ENCODE measurements around the gene XYLT1. TPM values are rescaled to one million over a fixed set of nuclear protein-coding genes. Genes with fewer than 3 reads are reported as not detected.

Gene XYLT1
- total and polyA plus RNA-seq, 2 of the 13 experiments (the other 11 are each of a cell fraction or from before 2014, with no cell fraction given), result not detected

DNA sequence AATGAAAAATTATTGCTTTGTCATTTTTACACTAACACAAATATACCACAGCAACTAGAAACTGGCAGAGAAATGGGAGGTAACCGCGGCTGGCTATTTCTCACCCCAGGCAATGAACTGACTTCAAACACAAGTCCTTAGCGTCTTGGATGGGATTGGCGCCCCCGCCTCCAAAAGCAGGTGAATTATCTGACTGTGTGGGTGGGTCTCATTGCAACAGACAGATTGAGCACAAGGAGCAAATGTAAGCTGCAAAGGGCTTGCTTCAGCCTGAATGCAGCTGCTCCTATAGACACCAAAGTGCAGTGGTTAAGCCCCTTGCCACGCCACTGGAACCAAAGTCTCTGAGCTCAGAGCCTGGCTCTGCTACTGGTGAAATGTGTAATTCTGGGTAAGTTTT lies 225.0 kb downstream of the XYLT1 start:
- BruUV-seq (replicated peaks), result no TSS peak
- Histone ChIP-seq H3K9me3 (ENCODE audit: low read length) (no peaks in the 10 kb centered on the region), H3K4me2 (ENCODE audit: low read depth, low read length) (no peak overlapping the region), H3K9ac (ENCODE audit: insufficient read depth, low read depth, low read length) (no peak overlapping the region), H3K27me3 (ENCODE audit: control insufficient read depth in 1 of 2, insufficient read depth in 2 of 2, low read length in 2 of 2) (peaks cover 3 to 17% of the 10 kb centered on the region in 2 experiments; a peak in 3 of 5 replicates), H3K36me3 (replicated peaks in 1 of 2; ENCODE audit: control insufficient read depth in 1 of 2, insufficient read depth in 2 of 2, low read length in 2 of 2) (no peaks in the 10 kb centered on the region), H3K27ac (ENCODE audit: extremely low read length, insufficient read depth, low read length) (no peak overlapping the region), H2AFZ (ENCODE audit: low read length) (no peak overlapping the region), H3K4me3 (replicated peaks in 1 of 3; ENCODE audit: insufficient read depth in 1 of 3, low read depth in 2 of 3, low read length in 3 of 3) (no peak overlapping the region), H3K79me2 (ENCODE audit: insufficient read depth, low read length) (no peaks in the 10 kb centered on the region), H3K4me1 (ENCODE audit: insufficient read depth, low read length) (no peaks in the 10 kb centered on the region), H4K20me1 (ENCODE audit: insufficient read depth, low read length) (no peaks in the 10 kb centered on the region)
- intact Hi-C loops (cut with micrococcal nuclease; ENCODE audit: unreplicated experiment) (no loop called here), in situ Hi-C loops (cut with HindIII; ENCODE audit: extremely low pct_ligation_motif_present, low pct_unique_long_range_greater_than_20kb) (no loop called here)
- POLR2A ChIA-PET, result no interaction called here
- TF ChIP-seq MTF1 (CRISPR knock-in tag; IDR thresholded peaks at IDR 0.05) (no peak), ZNF430 (CRISPR knock-in tag; IDR thresholded peaks at IDR 0.05) (no peak), GPN1 (CRISPR knock-in tag; IDR thresholded peaks at IDR 0.05; ENCODE audit: borderline replicate concordance) (no peak), RARA (CRISPR knock-in tag; IDR thresholded peaks at IDR 0.05) (no peak), ZC3H4 (CRISPR knock-in tag; IDR thresholded peaks at IDR 0.05; ENCODE audit: borderline replicate concordance) (no peak)
- TF ChIP-seq, protein P1, sequence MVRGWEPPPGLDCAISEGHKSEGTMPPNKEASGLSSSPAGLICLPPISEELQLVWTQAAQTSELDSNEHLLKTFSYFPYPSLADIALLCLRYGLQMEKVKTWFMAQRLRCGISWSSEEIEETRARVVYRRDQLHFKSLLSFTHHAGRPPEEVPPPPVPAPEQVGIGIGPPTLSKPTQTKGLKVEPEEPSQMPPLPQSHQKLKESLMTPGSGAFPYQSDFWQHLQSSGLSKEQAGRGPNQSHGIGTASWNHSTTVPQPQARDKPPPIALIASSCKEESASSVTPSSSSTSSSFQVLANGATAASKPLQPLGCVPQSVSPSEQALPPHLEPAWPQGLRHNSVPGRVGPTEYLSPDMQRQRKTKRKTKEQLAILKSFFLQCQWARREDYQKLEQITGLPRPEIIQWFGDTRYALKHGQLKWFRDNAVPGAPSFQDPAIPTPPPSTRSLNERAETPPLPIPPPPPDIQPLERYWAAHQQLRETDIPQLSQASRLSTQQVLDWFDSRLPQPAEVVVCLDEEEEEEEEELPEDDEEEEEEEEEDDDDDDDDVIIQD (CRISPR knock-in tag; IDR thresholded peaks at IDR 0.05; ENCODE audit: low read depth), result no peak
- TF ChIP-seq, protein P2, sequence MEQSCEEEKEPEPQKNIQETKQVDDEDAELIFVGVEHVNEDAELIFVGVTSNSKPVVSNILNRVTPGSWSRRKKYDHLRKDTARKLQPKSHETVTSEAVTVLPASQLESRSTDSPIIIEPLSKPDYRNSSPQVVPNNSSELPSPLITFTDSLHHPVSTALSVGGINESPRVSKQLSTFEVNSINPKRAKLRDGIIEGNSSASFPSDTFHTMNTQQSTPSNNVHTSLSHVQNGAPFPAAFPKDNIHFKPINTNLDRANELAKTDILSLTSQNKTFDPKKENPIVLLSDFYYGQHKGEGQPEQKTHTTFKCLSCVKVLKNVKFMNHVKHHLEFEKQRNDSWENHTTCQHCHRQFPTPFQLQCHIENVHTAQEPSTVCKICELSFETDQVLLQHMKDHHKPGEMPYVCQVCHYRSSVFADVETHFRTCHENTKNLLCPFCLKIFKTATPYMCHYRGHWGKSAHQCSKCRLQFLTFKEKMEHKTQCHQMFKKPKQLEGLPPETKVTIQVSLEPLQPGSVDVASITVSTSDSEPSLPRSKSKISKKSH (CRISPR knock-in tag; IDR thresholded peaks at IDR 0.05; ENCODE audit: borderline replicate concordance), result no peak
- CTCF ChIA-PET (ENCODE audit: low intra/inter-chr PET ratio, low total read pairs), result no interaction called here
- no peak for DNase-seq (ENCODE audit: low spot score)
- ATAC-seq, result no peak
- WGBS (ENCODE audit: low lambda C conversion rate), result 27% methylated on average over 6 of the region's 6 CpGs
- no peak for FAIRE-seq

All from HepG2 (cell line).